ENCODE data around the gene NFIA.
A peak's percentile ranks its signal among the peaks of the same experiment; 100 is the strongest.
"Not testable (repeated sequence)": the region's sequence is repeated elsewhere in the genome, so short reads cannot be mapped to it uniquely, and the experiment has no call there.

NFIA gene

DNA sequence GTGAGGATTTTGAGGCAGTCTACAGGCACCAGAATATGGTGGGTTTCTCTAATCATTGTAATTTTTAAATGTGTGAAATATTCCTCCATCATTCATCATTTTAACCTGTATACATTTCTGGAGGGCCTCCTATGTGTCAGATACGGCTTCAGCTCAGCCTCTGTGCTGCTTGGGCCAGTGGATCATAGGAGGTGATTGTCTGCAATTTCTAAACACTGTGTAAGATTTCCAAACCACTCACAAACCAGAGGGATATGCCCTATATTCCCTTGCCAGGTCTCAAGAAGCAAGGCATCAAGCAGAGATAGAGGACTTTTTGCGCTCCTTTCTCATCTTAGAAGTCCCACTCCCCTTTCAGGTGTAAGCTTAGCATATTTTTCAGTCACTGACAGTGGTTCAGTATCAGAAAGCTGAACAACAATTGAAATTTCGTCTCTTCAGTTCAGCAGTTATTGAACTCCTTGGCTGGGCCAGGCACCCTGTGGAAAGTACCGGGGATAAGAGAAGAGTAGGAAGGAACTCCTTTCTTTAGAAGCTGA, 190.9 kb downstream of the NFIA start:
- no peak for DNase-seq (ENCODE audit: low read depth)

DNA sequence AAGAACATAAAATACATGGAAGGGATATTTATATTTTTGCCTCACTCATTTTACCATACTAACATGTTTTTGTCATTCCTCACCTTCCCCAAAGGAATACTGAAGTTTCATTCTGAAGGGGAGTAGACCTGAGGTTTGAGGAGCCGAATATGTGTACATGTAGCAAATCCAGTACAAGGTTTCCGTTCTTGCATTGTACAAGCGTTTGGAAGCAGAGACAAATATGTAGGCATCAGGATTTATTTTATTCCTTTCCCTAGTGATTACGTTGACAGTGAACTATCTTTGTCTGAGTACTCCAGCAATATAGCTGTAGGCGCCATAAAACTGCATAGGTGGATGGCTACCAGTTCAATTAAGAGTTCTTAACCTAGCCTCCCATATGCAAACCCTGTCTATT, 191.5 kb downstream of the NFIA start:
- DNase-seq (ENCODE audit: low read depth) = no peak

DNA sequence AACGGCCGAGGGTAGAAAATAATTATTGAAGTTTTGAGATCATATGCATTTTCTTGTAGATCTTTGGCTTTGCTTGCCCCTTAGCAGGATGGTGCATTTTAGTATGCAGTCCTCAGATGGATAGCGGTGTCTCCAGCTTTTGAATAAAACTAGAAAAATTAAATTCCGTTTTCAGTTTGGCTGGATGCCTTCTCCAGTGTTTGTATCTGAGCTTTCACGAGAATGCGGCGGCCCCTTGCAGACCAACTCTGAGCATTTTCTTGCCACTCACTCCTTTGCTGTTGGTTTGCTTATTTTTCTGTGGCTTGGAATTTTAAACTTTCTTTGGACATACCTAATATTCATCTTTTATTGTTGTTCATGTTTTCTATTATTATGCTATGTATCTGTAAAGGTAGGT, 192.6 kb downstream of the NFIA start:
- DNase-seq (ENCODE audit: low read depth) = no peak

DNA sequence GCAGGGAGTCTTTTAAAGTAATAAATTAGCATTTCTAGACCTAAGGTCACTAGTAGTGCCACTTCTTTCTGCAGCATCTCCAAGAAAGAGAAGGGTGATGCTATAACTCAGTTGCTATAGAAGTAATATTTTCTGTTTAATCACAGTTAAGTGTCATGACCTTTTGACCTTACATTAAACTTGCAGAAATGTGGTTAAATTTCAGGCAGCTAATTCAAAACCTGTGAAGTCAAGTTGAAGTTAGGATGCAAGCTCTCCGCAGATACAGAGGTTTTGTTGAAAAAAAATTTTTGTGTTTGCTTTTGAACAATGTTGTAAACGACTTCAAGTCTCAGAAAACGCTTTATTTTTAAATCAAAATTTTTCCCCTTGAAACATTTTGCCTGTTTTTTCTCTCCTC, 193.9 kb downstream of the NFIA start:
- DNase-seq (ENCODE audit: low read depth) = no peak

DNA sequence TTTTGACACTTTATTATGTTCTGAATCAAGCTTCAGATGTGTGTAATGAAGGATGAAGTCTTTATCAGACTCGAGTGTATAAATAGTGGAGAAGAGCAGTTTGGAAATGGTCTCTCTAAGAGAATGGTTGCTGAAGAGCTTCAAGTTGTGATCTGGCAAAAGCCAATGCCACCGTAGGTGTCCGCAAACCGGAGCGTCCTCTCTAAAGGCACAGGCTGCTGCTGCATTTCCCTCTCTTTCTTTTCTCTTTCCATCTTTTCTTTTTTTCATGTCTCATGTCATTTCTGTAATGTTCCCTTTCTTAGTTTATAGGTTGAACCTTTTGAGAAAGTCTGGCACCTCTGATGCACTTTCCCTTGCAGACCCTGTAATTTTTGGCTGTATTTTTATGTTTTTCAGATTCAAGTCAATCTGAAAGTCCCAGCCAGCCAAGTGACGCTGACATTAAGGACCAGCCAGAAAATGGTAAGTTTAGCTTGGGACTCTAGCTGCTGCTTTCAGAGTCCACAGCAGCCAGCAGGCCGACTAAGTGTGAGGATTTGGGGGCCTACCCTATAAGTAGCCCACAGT, 194.8 kb downstream of the NFIA start:
- DNase-seq (ENCODE audit: low read depth) = no peak

DNA sequence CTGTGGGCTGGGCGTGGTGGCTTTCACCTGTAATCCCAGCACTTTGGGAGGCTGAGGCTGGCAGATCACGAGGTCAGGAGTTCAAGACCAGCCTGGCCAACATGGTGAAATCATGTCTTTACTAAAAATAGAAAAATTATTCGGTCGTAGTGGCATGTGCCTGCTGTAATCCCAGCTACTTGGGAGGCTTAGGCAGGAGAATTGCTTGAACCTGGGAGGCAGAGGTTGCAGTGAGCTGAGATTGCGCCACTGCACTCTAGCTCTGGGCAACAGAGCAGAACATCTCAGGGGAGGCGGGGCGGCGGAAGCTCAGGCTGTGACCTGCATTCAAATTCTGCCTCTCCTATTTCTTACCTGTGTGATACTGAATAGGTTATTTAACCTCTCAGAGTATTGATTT, 196.1 kb downstream of the NFIA start:
- DNase-seq (ENCODE audit: low read depth) = not testable (repeated sequence)

DNA sequence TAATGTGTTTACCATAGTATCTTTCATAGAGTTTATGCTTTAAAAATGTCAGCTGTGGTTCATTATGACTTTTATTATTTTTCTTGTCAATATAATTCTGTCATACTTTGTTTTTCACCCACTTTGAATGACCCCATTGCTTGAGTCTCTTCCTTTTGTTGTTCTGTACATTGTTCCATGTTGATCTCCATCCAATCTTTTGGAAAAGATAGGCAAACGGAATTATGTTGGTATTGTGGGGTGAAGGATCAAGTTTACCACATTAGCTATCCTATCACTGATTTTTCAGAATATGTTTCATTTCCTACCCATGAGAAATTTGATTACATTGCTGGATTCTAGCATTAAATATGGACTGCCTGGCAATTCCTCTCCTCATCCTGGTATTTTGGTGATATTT, 196.6 kb downstream of the NFIA start:
- DNase-seq (ENCODE audit: low read depth) = no peak

DNA sequence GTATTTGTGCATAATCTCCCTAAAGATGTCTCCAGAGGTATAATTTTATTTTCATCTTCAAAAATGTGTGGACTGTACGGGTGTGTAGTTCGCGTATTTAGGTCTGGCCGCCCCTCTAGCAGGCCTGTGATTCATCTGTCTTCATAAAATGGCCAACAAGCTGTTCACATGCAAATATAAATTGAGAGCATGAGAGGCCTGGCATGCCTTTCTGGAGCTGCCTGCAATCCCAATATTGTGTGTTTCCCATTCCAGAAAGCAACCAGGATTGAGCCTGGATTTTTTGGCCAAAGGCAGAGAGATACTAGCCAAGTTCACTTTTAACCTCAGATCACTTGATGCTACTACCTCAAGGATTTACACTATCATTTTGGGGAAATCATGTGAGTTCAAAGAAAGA, 197.2 kb downstream of the NFIA start:
- DNase-seq (ENCODE audit: low read depth) = no peak

DNA sequence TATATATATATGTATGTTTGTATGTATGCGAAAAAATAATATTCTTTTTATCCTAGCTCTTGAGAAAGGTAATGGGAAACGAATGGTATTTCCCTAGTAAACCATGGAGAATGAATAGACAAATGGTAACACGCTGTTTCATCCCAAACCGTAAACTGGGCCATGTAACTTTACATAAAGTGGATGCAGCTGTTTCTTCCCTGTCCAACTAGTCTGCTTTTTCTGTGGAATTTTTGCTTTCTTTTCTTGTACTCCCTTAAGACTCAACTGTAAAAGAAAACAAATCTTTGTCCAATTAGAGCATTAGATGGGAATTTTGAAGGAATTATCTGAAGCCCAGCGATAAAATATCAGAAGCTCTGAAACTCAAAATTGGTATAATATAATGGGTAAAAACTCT, 198.1 kb downstream of the NFIA start:
- no peak for DNase-seq (ENCODE audit: low read depth)

DNA sequence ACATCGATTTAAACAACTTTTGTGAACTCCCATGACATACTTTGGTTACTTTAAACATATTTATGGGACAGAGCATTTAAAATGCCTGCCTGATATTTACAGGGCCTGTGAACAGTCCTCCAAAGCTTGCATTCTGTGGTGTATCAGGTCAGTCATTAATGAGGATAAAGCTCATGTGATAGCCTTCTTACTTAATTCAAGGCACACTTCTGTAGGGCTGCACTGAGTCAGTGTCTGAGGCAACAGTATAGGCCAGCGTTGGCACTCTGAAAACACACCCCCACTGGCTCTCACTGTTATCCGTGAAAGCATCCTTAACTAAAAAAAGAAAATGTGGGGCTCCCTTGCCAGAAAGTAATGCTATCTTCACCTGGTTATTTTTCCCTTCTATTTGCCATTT, 200.0 kb downstream of the NFIA start:
- no peak for DNase-seq (ENCODE audit: low read depth)

DNA sequence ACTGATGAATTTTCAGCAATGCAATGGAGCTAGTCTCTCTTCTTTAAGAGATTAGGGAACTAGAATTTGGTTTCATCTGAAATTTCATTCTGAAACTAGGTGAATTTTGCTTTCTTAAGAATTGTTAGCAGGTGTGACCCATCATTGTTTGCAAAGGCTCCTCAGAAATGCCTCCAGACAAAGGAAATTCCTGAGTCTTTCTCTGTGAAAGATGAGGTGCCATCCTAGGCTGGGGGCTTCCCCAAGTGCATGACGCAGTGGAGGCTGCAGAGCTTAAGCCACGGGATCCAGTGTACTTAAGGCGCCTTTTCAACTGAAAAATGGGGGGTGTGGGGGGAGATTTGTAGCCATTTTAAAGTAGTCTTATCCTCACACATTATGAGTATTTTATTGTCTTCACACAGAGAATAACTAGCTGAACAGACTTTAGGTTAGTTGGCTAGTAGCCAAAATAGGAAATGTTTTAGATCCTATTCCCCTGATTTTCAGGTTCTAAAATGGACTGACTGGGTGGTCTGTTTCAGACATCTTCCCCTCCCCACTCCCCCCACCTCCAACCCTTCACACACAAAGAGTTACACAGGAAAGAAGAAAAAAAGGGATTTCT, 202.0 kb downstream of the NFIA start:
- no peak for DNase-seq (ENCODE audit: low read depth)

DNA sequence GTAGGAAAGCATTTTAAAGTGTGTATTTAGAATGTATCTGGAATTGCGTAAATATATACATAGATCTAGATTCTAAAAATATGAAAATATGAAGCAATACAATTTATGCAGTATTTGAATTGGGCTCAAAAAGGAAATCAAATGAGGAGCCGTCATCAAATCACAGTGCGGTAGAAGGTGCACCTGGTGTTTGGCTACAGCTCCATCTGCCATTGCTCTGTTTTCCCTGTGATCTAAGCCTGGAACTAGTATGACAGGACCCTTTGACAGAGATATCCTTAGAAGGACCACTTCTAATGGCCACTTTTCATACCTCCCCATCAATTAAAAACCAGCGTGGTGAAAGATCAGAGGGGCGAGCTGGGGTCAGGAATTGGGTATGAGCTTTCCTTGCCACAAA, 202.6 kb downstream of the NFIA start:
- no peak for DNase-seq (ENCODE audit: low read depth)

DNA sequence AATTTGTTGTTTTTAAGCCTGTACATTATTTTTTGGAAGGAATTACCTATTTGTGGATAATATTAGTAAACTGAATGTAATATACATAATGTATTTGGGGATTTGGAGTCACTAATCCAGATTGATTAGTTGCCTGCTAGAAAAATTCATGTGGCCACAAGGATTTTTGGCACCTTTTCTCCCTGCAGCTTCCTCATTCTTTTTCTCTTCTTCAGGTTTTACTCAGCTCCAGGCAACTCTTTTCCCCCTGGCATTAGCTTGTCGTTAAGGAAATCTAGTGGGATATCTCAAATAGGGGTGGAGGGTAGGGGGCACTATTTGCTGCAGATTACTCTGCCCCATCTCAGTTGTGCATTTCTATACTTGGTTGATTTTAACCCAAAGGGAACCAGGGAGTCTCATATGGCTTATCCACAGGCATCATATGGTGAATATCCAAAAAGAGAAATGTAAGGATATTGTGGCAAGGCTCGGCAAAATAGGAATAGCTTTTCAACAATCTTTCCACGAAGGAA, 203.1 kb downstream of the NFIA start:
- DNase-seq (ENCODE audit: low read depth) = no peak

DNA sequence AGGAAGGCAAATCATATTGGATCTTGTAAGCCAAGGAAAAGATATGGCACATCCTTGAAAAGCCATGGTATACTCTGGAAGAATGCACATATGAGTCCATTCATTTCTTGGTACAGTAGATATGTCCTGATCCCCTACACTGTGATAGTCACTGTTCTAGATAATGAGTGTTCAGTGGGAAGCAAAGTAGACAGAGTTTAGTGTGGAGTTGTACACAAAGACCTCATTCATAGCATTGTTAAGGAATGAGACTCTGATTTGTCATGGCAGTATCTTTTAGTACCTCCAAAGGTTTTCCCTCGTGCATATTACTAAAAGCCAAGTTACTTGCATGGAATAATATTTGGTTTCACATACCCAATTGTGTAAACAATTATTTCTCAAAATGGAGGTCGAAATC, 204.7 kb downstream of the NFIA start:
- DNase-seq (ENCODE audit: low read depth) = no peak

DNA sequence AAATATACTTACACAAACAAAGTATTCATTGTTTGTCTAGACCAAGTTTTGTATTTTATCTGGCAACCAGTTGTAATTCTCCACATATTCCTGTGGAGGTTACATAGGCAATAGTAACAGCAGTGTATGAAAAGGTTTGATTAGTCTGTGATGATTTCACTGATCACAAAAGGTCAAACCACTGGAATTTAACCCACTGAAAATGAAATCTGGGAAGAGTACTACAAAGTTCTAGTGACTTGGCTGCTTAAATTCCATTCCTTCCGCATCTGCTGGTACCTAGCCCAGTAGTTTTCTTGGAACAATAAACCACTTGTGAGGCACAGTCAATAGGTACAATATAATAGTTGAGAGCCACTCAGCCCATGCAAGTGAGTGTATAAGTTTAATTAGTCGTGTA, 205.4 kb downstream of the NFIA start:
- DNase-seq (ENCODE audit: low read depth) = no peak

DNA sequence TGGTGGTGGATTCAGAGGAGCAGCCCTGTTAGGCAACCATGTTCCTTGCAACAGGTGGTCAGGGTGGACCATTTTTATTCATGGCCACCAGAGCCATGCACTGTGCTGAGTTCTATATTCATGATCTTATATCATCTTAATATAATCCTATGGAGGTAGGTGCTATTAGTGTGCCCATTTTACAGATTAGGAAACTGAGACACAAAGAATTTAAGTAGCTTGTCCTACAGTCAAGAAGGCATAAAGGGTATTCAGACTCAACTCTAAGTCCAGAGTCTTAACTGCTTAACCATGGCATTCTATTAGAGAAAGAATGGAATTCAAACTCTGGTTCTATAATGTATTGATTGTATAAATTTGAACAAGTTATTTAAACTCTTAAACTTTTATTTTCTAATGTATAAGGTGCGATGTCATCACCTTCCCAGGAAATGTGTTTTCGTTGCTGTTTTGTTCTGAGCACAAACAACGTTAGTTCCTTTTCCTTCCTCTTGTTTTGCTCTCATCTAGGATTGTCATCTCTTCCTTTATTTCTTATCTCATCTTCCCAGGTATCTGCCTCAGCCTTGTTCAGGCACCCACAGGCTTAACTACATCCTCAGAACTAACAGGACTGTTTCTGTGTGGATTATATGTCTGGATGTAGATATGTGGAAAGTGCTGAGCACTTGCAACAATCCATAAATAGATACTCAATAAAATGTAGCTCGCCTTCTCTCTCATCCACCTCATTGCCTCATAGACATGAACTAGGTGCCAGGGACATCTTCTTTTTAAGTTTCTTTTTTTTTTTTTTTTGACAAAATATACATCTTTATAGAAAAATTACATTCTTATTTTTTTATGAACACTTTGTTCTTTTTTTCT, 207.1 kb downstream of the NFIA start:
- peak; percentile 64 for DNase-seq (ENCODE audit: low read depth)

DNA sequence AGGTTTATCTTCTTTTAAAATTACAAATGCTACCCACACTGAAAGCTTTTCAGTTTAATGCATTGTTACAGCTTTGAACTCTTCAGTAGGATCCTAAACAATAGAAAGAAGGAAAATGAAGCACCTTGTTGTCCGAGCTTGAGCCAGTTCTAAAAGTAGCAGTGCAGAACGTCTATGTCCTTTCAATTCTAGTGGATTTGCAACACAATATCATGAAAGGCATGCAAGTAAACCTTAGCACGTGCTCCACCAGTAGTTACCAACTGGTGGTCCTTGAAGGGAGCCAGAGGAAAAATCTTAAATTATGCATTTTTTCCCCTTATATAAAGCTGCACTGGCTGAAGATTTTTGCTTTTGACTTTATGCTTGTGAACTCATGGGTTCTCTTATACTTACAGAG, 208.2 kb downstream of the NFIA start:
- DNase-seq (ENCODE audit: low read depth) = no peak

DNA sequence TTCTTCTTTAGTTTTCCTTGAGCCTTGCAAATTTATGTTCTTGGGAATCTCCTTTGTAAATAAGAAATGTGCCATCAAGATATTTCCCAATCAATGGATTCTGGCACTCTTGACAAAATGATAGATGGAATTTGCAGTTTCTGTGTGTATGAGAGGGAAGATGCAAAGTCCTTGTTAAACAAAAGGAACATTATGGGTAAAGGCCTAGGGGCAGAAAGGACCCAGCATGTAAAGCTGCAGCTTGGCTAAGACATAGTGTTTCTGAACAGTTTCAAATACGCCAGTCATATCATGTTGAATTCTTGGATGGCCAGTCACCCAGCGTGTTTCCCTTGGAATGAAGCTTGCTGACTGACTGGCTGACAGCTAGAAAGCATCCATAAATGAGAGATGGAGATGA, 210.8 kb downstream of the NFIA start:
- no peak for DNase-seq (ENCODE audit: low read depth)

DNA sequence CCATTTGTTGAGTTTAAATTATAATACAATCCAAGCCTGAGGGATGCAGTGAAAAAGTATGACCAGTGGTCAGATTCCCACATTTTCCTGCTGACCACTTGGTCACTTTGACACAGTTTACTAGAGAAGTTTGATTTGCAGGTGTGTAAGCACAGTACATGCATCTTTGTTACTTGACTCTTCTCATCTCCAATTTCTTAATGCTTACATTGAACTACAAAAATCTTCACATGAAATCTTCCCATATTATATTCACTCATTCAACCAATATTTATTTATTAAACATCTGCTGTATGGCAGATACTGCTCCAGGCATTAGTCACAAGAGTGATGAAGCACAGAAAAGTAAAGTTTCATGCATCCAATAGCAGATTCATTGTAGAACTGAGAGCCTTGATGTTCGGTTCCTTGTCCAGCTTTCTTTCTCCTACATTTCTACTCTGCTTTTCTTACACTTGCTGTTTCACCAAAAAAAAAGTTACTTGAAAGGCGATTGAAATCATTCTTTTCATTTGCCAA, 211.7 kb downstream of the NFIA start:
- DNase-seq (ENCODE audit: low read depth) = no peak

DNA sequence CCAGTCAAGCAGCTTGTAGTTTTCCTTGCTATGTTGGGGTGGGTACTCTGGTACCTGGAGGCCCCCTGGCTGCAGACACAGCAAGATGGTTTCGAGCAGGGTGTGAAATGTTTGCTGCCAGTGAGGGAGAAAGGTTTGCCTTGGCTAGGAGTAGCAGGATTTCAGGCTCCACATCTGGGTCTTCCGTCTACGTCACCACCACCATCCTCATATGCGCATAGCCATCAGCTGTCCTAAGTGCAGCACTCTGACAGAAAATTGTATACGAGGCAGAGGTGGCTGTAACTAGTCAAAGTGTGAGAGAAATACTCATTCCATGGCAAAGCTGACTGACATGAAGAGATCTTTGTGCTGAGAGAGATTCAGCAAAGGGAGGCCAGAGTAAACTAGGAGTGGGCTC, 212.6 kb downstream of the NFIA start:
- DNase-seq (ENCODE audit: low read depth) = no peak

DNA sequence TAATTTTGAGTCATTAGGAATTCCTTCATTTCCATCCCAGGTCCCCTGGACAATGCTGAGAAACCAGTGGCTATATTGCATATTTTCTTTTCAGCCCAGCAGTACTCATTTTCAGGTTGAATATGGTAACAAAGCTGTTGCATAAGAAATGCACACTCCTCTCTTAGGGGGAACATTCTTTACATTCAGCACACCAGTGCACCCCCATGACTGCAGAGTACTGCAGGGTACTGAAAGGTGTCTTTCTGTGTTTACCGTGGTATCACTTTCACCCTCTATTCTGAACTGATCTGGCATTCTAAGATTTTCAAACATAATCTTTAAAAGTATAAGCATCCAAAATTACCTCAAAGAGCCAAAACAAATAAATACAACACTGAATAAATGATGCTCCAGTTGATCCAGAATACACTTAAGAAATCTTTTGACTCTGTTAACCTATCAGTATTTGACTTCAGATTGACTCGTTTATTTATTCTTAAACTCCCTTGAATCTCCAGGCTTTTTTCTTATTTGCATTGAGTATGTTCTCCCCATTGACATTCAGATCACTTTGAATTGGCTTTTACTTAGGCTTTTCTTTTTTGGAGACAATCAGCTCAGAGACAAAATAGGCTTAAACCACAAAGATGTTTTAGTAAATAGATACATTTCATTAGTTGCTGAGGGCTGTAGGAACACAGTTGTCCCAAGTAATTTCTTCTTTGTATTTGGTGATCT, 213.6 kb downstream of the NFIA start:
- no peak for DNase-seq (ENCODE audit: low read depth)

DNA sequence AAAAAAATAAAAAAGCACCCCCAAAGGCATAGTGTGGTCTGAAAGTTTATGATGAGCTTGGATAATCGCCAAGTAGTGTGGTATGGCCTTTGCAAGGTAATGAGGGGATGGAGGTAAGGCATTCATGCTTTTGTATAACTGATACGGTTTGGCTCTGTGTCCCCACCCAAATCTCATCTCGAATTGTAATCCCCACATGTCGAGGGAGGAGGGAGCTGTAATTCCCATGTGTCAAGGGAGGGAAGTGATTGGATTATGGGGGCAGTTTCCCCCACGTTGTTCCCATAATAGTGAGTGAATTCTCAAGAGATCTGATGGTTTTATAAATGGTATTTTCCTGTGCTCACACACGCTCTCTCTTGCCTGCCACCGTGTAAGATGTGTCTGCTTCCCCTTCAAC, 215.5 kb downstream of the NFIA start:
- DNase-seq (ENCODE audit: low read depth) = no peak

Measured in CMK (cell line).